HG02623 (cell line): ENCODE measurements around the gene TMEM132A.

ENCODE experiments used
- ATAC-seq: cut with Tn5 transposase; IDR thresholded peaks from one replicate; pipeline ENCODE4 v1.9.1; 2021; ENCODE audit warnings: moderate library complexity; ENCODE audit not compliant: unreplicated experiment

The TMEM132A gene

GRCh38 chr11:60919956-60920355 lies 4.3 kb upstream of the TMEM132A start:
- ATAC-seq, result no peak

GRCh38 chr11:60921259-60921658 lies 3.0 kb upstream of the TMEM132A start:
- no peak for ATAC-seq

- no peak for ATAC-seq
Measured at GRCh38 chr11:60921777-60922335, 2.4 kb upstream of the TMEM132A start.

- ATAC-seq, result no peak
Measured at GRCh38 chr11:60922906-60923305, 1.4 kb upstream of the TMEM132A start.

GRCh38 chr11:60923326-60923725 lies 934 bp upstream of the TMEM132A start:
- ATAC-seq, result no peak

GRCh38 chr11:60923800-60924109 lies 505 bp upstream of the TMEM132A start:
- ATAC-seq, result no peak

- no peak for ATAC-seq
Measured at GRCh38 chr11:60924906-60925853, 920 bp downstream of the TMEM132A start.

GRCh38 chr11:60925868-60926267 lies 1.6 kb downstream of the TMEM132A start:
- ATAC-seq, result no peak

GRCh38 chr11:60926500-60926899 lies 2.2 kb downstream of the TMEM132A start:
- no peak for ATAC-seq

- ATAC-seq, result no peak
Measured at GRCh38 chr11:60927061-60927592, 2.9 kb downstream of the TMEM132A start.

- ATAC-seq, result no peak
Measured at GRCh38 chr11:60927600-60927999, 3.3 kb downstream of the TMEM132A start.

- no peak for ATAC-seq
Measured at GRCh38 chr11:60928563-60929001, 4.3 kb downstream of the TMEM132A start.

- no peak for ATAC-seq
Measured at GRCh38 chr11:60929764-60930163, 5.5 kb downstream of the TMEM132A start.

GRCh38 chr11:60930394-60930793 lies 6.1 kb downstream of the TMEM132A start:
- no peak for ATAC-seq

- ATAC-seq, result no peak
Measured at GRCh38 chr11:60931917-60932316, 7.7 kb downstream of the TMEM132A start.

GRCh38 chr11:60932605-60933356 lies 8.5 kb downstream of the TMEM132A start:
- no peak for ATAC-seq

GRCh38 chr11:60933416-60934123 lies 9.3 kb downstream of the TMEM132A start:
- ATAC-seq, result no peak

- ATAC-seq, result no peak
Measured at GRCh38 chr11:60934124-60934789, 10.0 kb downstream of the TMEM132A start.

- no peak for ATAC-seq
Measured at GRCh38 chr11:60934790-60935605, 10.7 kb downstream of the TMEM132A start.
